ENCODE measurements around the gene TMEM267.
A peak's percentile ranks its signal among the peaks of the same experiment; 100 is the strongest.
"Not testable (repeated sequence)": the region's sequence is repeated elsewhere in the genome, so short reads cannot be mapped to it uniquely, and the experiment has no call there.

The TMEM267 gene, protein sequence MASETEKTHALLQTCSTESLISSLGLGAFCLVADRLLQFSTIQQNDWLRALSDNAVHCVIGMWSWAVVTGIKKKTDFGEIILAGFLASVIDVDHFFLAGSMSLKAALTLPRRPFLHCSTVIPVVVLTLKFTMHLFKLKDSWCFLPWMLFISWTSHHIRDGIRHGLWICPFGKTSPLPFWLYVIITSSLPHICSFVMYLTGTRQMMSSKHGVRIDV

GRCh38 chr5:43483298-43484105 lies at the start of gene TMEM267:
Gene TMEM267 (minus strand): TSS chr5:43483865. CDS start chr5:43453969, 29,896 bp downstream.
- DNase-seq = peak; percentile 94

DNA sequence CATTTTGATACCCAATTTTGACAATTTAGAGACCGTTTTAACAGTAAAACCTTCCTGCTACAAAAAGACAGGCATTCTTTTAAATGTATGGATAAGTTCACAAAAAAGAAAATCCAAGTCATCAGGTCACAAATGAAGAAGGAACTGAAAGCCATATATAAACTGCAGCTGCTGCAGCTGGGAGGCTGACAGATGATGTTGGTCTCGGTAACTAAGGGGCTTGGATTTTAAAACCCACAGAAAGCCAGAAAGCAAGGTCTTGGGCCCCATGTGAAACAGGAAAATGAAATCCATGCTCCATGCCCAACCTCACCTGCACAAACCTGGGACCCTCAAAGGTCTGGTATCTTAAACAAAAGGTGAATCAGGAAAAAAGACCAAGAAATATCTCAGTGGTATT lies 47.0 kb upstream of the TMEM267 start:
- DNase-seq = no peak

GRCh38 chr5:43523662-43524072 lies 40.0 kb upstream of the TMEM267 start:
- DNase-seq = no peak

DNA sequence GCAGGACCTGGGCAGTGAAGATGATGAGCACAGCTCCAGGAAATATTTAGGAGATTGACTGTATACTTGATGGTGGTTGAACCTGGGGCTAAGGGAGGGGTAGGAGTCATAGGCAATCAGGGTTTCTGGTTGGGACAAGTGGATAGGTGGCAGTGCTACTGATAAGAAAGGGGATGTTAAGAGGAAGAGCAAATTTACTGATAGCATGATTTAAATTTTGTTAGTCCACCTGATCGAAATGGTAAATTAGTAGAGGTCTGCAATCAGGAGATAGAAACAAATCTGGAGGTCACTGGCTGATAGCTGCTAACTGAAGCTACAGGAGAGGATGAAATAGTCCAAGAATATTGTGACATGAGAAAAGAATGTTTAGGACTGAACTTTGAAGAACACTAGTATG lies 37.0 kb upstream of the TMEM267 start:
- DNase-seq = no peak

GRCh38 chr5:43515678-43516048 lies 32.0 kb upstream of the TMEM267 start:
- DNase-seq = no peak

DNA sequence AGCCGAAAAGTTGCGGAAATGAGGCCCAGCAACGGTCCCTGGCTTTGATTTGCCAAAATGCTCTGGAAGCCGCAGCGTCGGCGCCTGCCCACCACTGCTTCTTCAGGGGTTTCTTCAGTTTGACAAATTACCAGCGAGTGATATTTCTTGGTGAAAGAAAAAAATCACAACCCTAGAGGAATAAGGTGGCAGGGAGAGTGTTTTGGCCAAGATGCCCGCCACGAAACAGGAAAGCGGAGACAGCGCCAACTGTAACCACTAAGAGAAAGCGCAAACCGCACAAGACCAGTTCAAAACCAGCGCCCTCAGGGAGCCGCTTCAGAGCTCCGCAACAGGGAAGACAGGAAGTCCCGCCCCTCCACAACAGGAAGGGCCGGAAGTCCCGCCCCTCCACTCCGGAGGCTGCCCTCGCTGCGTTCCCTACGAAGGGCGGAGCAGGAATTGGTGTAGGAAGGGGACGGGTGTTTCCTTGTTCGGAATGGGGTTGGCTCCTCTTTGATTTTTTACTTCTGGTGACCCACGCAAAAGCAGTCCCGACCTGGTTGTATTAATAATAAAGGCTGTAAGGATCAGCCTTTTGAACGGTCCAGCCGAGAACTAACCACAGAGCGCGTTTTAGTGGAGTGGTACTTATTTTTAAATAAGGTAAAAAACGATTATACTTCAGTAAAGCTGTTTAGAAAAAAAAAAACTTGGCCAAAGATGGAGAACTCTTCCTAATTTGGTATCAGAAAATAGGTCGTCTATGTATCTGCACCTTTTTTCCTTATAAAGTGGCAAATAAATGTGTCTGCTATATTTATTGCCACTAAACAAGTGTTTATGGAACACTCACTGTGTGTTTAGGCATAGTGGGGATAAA lies 31.4 kb upstream of the TMEM267 start, which contains the start of gene C5orf34:
TSS of gene C5orf34 (minus strand) at position 333 of the 862 bp plus-strand sequence. CDS start 5,809 bp downstream, outside the sequence.
- peak; percentile 97 for DNase-seq

- peak; percentile 35 for DNase-seq
Observed at GRCh38 chr5:43514471-43514815, 30.8 kb upstream of the TMEM267 start.

DNA sequence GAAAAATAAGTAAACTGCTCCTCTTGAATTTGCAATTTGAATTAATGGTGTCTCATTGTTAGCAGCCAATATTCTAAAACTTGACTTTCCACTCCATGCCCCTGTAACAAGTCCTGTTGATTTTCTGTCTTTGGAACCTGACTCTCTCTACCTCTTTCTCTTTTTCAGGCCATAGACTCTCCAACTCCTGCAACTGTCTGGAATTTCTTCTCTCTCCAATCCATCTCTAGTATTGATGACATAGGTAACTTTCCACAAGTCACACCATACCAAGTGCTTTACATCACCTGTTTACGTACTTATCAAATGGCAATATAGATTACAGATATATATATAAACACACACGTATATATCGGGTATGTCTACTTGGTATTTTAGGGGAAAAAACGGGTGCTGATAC lies 30.4 kb upstream of the TMEM267 start:
- no peak for DNase-seq

GRCh38 chr5:43511062-43511461 lies 27.4 kb upstream of the TMEM267 start:
- not testable (repeated sequence) for DNase-seq

- DNase-seq = no peak
Observed at GRCh38 chr5:43498581-43498980, 14.9 kb upstream of the TMEM267 start.

DNA sequence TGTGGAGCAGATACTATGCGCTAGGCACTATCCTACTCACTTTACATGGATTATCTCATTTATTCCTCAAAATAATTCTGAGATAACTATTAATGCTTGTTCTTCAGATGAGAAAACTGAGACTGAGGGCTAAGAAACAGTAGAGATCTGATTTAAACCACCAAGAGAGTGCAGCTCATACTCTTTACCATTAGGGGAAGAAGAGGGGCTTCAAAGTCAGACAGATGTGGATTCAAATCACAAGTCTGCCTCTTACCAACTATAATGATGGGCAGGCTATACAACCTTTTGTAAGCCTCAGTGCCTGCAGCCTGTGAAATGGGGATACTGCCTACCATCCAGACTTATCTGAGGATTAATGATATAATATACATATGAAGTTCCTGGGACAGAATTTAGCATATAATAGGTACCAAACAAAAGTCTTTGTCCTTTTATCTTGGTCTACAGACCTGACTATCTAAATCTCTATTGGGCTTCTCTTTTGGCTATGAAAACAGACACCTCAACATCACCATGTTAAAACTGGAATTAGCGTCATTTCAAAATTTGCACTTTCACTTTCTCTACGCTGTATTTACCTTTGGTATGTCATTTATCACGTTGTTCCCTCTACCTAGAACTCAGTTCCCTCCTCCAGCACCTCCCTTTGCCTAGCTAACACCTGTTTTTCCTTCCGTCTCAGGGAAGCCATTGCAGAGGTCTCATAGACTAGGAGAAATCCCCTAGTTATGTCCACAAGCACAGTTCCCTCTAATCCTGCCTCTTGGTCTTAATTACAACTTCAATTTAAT lies 13.8 kb upstream of the TMEM267 start:
- DNase-seq = no peak

DNA sequence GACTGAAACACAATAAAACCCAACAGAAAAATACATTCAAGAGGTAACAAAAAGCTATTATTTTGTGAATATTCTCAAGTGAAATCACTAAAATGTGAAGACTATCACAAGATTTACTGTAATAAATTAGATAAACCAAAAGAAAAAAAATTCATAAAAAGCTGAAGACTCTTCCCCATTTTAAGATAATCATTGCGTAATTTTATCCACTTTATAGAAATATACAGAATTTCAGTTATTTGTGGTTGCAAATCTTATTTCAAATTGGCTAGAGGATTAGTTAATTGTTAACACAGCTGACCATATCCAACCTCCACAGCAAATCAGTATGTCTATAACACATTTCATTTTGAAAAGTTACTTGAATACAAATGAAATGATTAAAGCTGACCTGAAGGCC lies 7.7 kb upstream of the TMEM267 start:
- no peak for DNase-seq

- no peak for DNase-seq
Observed at GRCh38 chr5:43486353-43486752, 2.7 kb upstream of the TMEM267 start.

- no peak for DNase-seq
Observed at GRCh38 chr5:43485406-43485805, 1.7 kb upstream of the TMEM267 start.

DNA sequence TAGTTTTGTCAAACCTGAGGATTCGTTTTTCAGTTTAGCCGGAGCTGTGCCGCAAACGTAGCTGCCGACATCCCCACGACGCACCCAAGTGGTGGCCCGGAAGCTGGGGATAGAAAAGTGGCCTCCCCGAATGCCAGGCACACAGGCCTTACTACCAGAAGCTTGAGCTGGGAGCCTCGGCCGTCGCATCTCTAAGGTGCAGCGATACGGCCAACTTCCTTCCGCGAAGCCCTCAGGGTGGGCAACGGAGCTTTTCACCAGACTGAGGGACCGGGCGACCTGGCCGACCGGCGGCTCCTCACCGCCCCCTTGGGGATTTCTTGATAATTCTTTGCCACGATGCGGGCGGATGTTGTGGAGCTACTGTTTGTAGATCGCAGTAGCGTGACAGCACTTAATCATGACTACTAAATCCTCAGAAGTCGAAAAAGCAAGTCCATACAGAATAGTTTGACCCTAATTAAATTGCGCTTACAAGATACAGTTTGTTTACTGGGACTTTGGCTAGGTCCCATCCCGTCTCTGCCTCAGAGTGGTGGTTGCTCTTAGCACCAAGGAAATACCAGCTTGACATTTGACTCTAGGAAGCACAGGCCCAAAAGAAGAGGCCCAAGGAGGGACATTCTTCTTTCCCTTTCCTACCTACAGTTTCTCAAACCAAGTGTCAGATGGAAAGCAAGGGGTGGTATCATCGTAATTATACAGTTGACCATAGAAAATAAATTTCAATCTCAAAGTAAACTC lies 613 bp upstream of the TMEM267 start:
- peak; percentile 83 for DNase-seq

GRCh38 chr5:43482490-43483297 lies 971 bp downstream of the TMEM267 start:
- no peak for DNase-seq

DNA sequence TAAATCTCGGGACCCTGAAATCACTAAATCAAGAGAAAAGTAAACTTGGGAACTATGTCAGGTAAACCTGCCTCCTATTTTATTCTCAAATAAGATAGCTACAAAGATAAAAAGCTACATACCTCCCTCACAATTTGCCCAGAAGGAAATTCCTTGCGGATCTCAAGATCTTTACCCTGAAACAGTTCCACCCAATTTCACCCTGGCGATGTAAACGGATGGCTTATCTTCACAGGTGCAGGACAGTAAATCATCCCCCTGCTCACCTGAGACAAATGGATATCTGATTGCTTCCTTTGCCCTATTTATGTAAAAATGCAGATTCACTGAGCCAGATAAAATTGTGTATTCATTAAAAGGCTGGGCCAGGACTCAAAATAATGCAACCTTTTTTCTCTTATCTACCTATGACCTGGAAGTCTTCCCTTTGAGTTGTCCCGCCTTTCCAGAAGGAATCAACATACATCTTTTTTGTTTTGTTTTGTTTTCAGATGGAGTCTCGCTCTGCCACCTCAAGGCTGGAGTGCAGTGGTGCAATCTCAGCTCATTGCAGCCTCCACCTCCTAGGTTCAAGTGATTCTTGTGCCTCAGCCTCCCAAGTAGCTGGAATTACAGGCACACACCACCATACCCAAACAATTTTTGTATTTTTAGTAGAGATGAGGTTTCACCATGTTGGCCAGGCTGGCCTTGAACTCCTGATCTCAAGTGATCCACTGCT lies 13.8 kb downstream of the TMEM267 start:
- no peak for DNase-seq

DNA sequence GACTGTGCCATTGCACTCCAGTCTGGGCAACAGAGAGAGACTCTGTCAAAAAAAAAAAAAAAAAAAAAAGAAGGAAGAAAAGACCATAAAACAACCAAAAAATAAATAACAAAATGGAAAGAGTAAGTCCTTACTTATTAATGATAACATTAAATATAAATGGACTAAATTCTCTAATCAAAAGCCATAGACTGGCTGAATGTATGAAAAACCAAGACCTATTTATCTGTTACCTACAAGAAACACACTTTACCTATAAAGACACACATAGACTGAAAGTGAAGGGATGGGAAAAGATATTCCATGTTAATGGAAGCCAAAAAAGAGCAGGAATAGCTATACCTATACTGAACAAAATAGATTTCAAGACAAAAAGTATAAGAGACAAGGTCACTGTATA lies 16.6 kb downstream of the TMEM267 start:
- DNase-seq = no peak

GRCh38 chr5:43465455-43465854 lies 18.2 kb downstream of the TMEM267 start:
- DNase-seq = not testable (repeated sequence)

GRCh38 chr5:43461066-43461465 lies 22.6 kb downstream of the TMEM267 start:
- DNase-seq = no peak
